T-helper 17 cell (primary cell): ENCODE data around the gene FER1L5. TPM values are rescaled to one million over a fixed set of nuclear protein-coding genes. Genes with fewer than 3 reads are reported as not detected.
"Not testable (repeated sequence)": the region's sequence is repeated elsewhere in the genome, so short reads cannot be mapped to it uniquely, and the experiment has no call there.

ENCODE experiments used
- ATAC-seq: fragments of 150-1000 bp; cut with Tn5 transposase; 2 replicates; pipeline ENCODE4 v1.10.0; 2021; ENCODE audit warnings: mild to moderate bottlenecking, moderate library complexity
- DNase-seq, 3 donors: peaks; one replicate each; pipeline versions ENCODE4 v3.0.0 to v3.0.0-alpha.2; 2020 to 2021
- H3K9me3 ChIP-seq: one replicate; pipeline ENCODE4 v1.7.0; 2013; ENCODE audit warnings: low read length, mild to moderate bottlenecking; ENCODE audit not compliant: control insufficient read depth, poor library complexity, severe bottlenecking
- H3K27ac Mint-ChIP-seq: one replicate; pipeline ENCODE4 v1.8.0; 2022; ENCODE audit warnings: mild to moderate bottlenecking, moderate library complexity, mixed read lengths
- H3K27me3 Mint-ChIP-seq: one replicate; pipeline ENCODE4 v1.8.0; 2022; ENCODE audit warnings: mixed read lengths
- H3K36me3 Mint-ChIP-seq: one replicate; pipeline ENCODE4 v1.8.0; 2022; ENCODE audit warnings: low read depth, mixed read lengths
- H3K4me1 Mint-ChIP-seq: one replicate; pipeline ENCODE4 v1.8.0; 2022; ENCODE audit warnings: mild to moderate bottlenecking, mixed read lengths
- H3K4me3 Mint-ChIP-seq: one replicate; pipeline ENCODE4 v1.8.0; 2022; ENCODE audit warnings: mild to moderate bottlenecking, moderate library complexity, mixed read lengths
- total RNA-seq, 4 donors: library from RNA in 2 of 4; stranded (reverse) in 2 of 4; gene quantifications; one replicate each; pipeline ENCODE4 v1.2.3 and lab custom pipeline; 2022 to 2026

Gene FER1L5
- total RNA-seq, 2 donors from 2014 or later = not detected

DNA sequence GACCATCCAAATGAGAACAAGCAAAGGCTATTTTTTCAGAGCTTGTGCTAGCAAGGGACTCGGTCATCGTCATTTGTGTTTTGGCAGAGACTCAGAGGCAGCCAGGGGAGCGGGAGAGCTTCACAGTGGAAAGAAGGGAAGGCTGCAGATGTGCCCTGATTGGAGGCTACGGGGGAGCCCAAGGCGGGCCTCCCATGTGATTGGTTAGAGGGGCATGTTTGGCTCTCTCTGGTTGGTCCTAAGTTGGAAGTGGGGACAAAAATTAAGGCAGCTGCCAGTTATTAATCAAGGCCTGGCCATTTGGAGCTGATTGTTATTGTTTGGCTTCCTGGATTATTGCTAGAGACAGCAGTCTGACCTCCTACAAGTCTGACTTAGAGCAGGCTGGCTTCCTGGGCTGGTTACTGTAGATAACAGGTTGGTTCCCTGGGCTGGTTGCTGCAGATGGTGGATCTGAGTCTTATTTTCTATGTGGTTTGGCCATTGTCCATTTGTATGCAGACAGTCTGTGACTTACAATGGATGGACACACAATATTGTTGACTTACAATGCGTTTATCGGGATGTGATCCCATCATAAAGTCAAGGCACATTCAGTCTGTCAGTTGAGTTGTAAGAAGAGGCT, 5.9 kb downstream of the FER1L5 start:
- Mint-ChIP-seq H3K27ac (no peak overlapping the region), H3K36me3 (no peaks in the 10 kb centered on the region), H3K4me1 (peaks cover 2% of the 10 kb centered on the region), H3K4me3 (no peak overlapping the region), H3K27me3 (no peaks in the 10 kb centered on the region)
- no peaks in the 10 kb centered on the region for H3K9me3 ChIP-seq
- DNase-seq (no peak), ATAC-seq (no peak)

DNA sequence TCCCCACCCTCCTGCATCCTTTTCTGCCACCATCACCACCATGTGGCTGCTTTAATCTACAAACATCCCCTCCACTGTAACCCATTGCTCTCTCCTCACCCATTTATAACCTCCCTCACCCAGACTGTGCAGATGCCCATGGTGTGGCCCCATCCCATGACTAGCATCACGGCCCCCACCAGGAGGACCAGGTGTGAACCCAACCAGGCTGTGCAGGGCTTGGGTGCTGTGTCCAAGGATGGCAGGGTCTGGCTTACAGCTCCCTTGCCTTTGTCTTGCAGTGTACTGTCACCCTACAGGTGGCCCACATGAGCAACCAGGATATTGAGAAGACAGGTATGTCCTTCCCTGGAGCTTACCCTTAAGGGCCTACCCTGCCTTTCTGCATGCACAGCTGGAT, 6.8 kb downstream of the FER1L5 start:
- ATAC-seq (no peak), DNase-seq (no peak)
- H3K36me3 Mint-ChIP-seq = no peaks in the 10 kb centered on the region
- no peaks in the 10 kb centered on the region for H3K9me3 ChIP-seq
- H3K27ac Mint-ChIP-seq = no peak overlapping the region
- peaks cover 2% of the 10 kb centered on the region for H3K4me1 Mint-ChIP-seq
- no peak overlapping the region for H3K4me3 Mint-ChIP-seq
- H3K27me3 Mint-ChIP-seq = no peaks in the 10 kb centered on the region

DNA sequence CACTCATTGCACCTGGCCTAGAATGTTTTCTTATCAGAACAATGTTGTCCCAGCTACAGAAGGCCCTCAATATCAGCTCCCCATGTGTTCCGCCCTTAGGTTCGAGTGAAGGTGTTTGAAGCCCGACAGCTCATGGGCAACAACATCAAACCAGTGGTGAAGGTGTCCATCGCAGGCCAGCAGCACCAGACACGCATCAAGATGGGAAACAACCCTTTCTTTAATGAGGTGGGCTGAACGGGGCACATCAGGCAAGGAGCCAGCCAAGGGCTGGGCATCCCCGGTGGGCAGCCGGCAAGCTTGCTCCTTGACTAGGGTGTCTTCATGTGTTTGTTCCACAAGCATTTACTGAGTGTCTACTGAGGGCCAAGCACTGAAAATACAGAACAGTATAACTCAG, 9.2 kb downstream of the FER1L5 start:
- Mint-ChIP-seq H3K4me3 (no peak overlapping the region), H3K27me3 (no peaks in the 10 kb centered on the region), H3K27ac (no peak overlapping the region), H3K4me1 (peaks cover 2% of the 10 kb centered on the region), H3K36me3 (no peaks in the 10 kb centered on the region)
- ATAC-seq = no peak
- H3K9me3 ChIP-seq = no peaks in the 10 kb centered on the region
- no peak for DNase-seq

DNA sequence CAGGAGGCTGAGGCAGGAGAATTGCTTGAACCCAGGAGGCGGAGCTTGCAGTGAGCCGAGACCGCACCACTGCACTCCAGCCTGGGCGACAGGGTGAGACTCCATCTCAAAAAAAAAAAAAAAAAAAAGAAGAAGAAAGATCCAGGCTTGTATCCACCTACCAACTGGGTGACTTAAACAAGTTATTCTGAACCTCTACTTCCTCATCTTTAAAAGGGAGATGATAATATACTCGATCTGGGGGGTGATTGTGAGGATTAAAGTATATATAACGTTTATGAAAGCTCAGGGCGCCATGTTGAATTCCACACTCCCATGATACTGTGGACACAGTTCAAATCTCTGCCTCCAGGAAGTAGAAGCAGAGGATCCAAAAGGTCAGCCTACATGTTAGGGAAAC, 12.2 kb downstream of the FER1L5 start:
- H3K36me3 Mint-ChIP-seq, H3K4me1 Mint-ChIP-seq, H3K27me3 Mint-ChIP-seq, DNase-seq, H3K4me3 Mint-ChIP-seq, H3K27ac Mint-ChIP-seq, ATAC-seq, H3K9me3 ChIP-seq: not testable (repeated sequence)

DNA sequence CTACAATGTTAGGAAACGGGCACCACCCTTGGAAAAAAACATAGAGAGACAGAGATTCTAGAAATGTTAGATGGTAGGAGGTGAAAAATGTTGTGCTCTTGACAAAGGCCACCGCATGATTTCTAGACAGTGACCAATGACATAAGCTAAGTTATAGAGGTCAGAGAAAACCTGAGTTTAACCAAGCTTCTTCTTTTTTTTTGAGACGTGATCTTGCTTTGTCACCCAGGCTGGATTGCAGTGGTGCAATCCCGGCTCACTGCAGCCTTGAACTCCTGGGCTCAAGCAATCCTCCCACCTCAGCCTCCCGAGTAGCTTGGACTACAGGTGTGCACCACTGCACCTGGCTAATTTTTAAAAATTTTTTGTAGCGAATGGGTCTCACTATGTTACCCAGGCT, 13.0 kb downstream of the FER1L5 start:
- ATAC-seq (no peak), DNase-seq (no peak)
- no peak overlapping the region for H3K4me3 Mint-ChIP-seq
- no peak overlapping the region for H3K27ac Mint-ChIP-seq
- peaks cover 2% of the 10 kb centered on the region for H3K4me1 Mint-ChIP-seq
- no peaks in the 10 kb centered on the region for H3K27me3 Mint-ChIP-seq
- no peaks in the 10 kb centered on the region for H3K36me3 Mint-ChIP-seq
- H3K9me3 ChIP-seq = no peaks in the 10 kb centered on the region

DNA sequence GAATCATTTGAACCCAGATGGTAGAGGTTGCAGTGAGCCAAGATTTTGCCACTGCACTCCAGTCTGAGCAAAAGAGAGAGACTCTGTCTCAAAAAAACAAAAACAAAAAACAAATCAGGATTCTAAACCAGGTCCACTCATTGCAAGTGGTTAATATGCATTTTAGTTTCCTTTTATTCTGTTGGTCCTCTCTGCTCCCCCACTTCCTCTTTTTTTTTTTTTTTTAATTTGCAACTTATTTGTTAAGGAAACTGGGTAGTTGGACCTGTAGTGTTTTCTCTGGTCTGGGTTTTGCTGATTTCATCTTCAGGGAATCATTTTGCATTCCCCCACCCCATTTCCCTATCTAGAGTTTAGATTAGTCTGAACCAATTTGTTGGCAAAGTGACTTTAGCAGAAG, 14.0 kb downstream of the FER1L5 start:
- Mint-ChIP-seq H3K4me3 (no peak overlapping the region), H3K36me3 (no peaks in the 10 kb centered on the region), H3K27me3 (no peaks in the 10 kb centered on the region), H3K4me1 (no peaks in the 10 kb centered on the region), H3K27ac (no peak overlapping the region)
- H3K9me3 ChIP-seq = no peaks in the 10 kb centered on the region
- no peak for ATAC-seq
- no peak for DNase-seq

DNA sequence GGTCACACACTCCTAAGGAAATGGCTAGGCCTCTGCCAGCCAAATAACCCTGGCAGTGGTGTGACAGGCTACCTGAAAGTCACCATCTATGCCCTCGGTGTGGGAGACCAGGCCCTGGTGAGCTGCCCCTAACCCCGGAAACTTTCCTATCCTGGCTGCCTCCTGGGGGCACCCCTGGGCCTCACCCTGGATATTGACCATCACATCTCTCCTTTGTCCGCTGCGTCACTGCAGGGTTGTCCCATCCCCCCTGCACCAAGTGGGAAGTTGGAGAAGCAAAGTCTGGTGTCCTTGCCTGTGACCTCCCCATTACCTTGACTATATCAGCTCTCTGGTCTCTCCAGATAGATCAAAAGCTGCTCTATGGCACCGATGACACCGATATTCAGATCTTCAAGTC, 18.8 kb downstream of the FER1L5 start:
- no peaks in the 10 kb centered on the region for H3K9me3 ChIP-seq
- DNase-seq (no peak), ATAC-seq (no peak)
- Mint-ChIP-seq H3K4me1 (no peaks in the 10 kb centered on the region), H3K27me3 (peaks cover 7% of the 10 kb centered on the region), H3K36me3 (no peaks in the 10 kb centered on the region), H3K27ac (no peak overlapping the region), H3K4me3 (no peak overlapping the region)

DNA sequence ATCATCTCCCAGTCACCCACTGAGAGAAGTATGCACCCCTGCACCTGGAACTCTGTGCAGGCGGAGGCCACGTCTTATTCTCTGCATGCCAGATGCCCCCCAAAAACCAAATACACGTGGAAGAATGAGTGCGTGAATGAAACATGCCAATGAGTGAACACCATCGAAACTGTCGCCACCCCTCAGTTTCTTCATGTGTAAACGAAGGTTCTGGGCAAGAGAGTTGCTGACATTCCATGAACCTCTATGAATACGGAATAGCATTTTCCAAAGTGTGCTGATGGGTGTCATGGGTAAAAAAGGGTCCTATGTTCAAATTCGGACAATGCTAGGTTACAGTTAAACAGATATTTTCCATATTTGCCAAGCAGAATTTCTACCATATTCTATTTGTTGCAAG, 19.8 kb downstream of the FER1L5 start:
- Mint-ChIP-seq H3K36me3 (no peaks in the 10 kb centered on the region), H3K27ac (no peak overlapping the region), H3K4me1 (no peaks in the 10 kb centered on the region), H3K27me3 (peaks cover 7% of the 10 kb centered on the region), H3K4me3 (no peak overlapping the region)
- ATAC-seq = no peak
- no peaks in the 10 kb centered on the region for H3K9me3 ChIP-seq
- DNase-seq = no peak

DNA sequence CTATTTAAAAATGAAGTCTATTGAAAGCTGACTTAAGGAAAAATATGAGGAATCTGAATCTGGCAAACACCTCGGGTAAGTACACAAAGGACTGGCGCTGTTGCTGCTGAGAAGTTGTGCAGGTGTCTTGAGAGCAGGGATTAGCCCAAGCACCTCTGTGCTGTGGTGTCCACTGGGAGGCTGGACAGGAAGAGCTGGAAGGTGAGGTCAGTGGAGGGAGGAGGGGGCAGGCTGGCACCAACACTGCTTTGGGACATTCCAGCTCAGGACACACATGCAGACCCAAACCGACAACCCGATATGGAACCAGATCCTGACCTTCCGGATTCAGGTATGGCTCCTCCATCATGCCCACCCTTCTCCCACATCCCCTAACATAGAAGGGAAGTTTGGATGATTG, 20.6 kb downstream of the FER1L5 start:
- Mint-ChIP-seq H3K4me3 (no peak overlapping the region), H3K4me1 (no peaks in the 10 kb centered on the region), H3K36me3 (no peaks in the 10 kb centered on the region), H3K27me3 (peaks cover 7% of the 10 kb centered on the region), H3K27ac (no peak overlapping the region)
- H3K9me3 ChIP-seq = no peaks in the 10 kb centered on the region
- DNase-seq (no peak), ATAC-seq (no peak)

DNA sequence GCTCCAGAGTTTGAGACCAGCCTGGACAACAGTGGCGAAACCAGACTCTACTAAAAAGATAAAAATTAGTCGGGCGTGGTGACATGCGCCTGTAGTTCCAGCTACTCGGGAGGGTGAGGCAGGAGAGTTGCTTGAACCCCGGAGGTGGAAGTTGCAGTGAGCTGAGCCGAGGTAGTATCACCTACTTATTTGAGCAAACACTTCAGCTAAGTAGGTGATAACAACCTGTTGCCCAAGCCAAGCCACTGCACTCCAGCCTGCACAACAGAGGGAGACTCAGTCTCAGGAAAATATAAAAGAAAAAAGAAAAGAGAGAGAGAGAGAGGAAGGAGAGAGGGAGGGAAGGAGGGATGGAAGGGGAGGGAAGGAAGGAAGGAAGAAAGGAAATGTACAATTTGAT, 21.3 kb downstream of the FER1L5 start:
- no peak for ATAC-seq
- Mint-ChIP-seq H3K36me3 (no peaks in the 10 kb centered on the region), H3K4me1 (no peaks in the 10 kb centered on the region), H3K27me3 (peaks cover 7% of the 10 kb centered on the region), H3K27ac (no peak overlapping the region), H3K4me3 (no peak overlapping the region)
- H3K9me3 ChIP-seq = no peaks in the 10 kb centered on the region
- no peak for DNase-seq

DNA sequence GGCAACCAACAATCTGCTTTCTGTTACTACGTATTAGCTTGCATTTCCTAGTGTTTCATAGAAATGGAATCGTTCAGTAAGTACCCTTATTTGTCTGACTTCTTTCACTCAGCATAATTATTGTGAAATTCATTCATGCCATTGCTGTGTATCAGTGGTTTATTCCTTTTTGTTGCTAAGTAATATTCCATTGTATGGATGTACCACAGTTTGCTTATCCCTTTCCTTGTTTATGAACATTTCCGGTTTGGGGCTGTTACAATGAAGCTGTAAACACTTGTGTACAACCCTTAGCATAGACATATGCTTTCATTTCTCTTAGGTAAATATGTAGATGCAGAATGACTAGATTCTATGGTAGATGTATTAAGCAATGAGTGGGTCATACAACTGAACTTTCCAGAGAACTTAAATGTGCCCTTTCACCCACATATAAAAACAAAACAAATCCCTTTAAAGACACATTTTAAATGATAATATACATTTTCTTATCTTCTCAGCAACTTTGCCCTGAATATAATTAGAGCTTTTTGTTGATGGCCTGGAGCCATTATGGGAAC, 21.9 kb downstream of the FER1L5 start:
- H3K27me3 Mint-ChIP-seq = peaks cover 12% of the 10 kb centered on the region
- ATAC-seq = no peak
- no peak overlapping the region for H3K4me3 Mint-ChIP-seq
- H3K36me3 Mint-ChIP-seq = no peaks in the 10 kb centered on the region
- no peaks in the 10 kb centered on the region for H3K9me3 ChIP-seq
- no peak overlapping the region for H3K27ac Mint-ChIP-seq
- H3K4me1 Mint-ChIP-seq = no peaks in the 10 kb centered on the region
- DNase-seq = no peak

DNA sequence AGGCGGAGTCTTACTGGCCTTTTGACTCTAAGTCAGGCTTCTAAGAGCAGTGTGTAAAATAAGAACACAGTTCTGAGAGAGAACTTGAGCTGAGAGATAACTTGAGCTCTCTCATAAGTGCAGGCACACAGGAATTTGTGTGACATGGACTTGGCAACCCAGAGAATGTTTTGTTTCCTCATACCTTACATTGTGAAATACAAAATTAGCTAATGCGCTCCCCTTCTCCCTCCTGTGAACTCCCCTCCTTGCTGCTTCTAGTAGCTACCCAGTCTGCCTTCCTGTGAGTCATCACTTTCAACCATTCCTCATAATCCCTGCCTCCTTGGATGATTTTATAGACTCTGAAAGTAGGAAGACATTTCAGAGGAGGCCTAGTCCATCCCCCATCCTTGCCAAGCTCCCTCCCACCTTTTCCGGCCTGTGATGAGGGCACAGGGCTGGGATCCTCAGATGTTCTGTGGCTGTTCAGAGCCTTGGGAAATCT, 22.6 kb downstream of the FER1L5 start:
- no peaks in the 10 kb centered on the region for H3K36me3 Mint-ChIP-seq
- ATAC-seq = no peak
- H3K27me3 Mint-ChIP-seq = peaks cover 12% of the 10 kb centered on the region
- H3K4me1 Mint-ChIP-seq = no peaks in the 10 kb centered on the region
- H3K4me3 Mint-ChIP-seq = no peak overlapping the region
- no peaks in the 10 kb centered on the region for H3K9me3 ChIP-seq
- no peak for DNase-seq
- H3K27ac Mint-ChIP-seq = no peak overlapping the region

DNA sequence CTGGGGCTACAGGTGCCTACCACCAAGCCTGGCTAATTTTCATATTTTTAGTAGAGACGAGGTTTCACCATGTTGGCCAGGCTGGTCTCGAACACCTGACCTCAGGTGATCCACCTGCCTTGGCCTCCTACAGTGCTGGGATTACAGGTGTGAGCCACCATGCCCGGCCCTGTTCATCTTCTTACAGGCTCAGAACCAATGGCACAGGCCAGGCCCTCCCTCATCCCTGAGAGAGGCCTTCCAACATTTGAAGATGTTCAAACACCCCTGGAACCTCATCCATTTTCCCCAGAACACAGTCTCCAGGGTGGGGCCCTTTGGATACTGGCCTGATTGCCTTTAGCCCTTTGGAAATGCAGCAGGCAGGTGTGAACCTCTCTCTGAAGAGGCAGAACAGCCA, 23.2 kb downstream of the FER1L5 start:
- not testable (repeated sequence) for H3K4me1 Mint-ChIP-seq, H3K4me3 Mint-ChIP-seq, H3K36me3 Mint-ChIP-seq, H3K9me3 ChIP-seq, H3K27ac Mint-ChIP-seq, ATAC-seq, DNase-seq
- H3K27me3 Mint-ChIP-seq = peaks cover 12% of the 10 kb centered on the region

DNA sequence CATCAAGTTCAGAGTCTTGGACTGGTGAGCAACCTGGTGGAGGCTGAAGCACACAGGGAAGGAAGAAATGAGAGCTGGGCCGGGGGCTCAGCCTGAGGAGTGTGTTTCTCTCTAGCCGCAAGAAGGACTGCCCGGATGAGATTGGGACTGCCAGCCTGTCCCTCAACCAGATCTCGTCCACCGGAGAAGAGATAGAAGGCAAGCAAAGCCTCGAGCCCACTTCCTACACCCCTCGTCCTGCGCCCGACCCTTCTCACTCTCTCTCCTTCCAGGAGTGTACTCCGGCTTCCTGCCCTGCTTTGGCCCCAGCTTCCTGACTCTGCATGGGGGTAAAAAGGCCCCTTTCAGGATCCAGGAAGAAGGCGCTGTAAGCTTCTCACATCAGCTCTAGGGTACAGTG, 26.2 kb downstream of the FER1L5 start:
- H3K4me3 Mint-ChIP-seq = no peak overlapping the region
- peaks cover 4% of the 10 kb centered on the region for H3K4me1 Mint-ChIP-seq
- H3K9me3 ChIP-seq = no peaks in the 10 kb centered on the region
- peaks cover 10% of the 10 kb centered on the region for H3K27me3 Mint-ChIP-seq
- DNase-seq = no peak
- no peak for ATAC-seq
- no peaks in the 10 kb centered on the region for H3K36me3 Mint-ChIP-seq
- peak overlapping the region; percentile 14 for H3K27ac Mint-ChIP-seq
